Thyroid gland (tissue), 4 donors: Measurements from ENCODE around the gene OR14A2. TPM values are rescaled to one million over a fixed set of nuclear protein-coding genes. Genes with fewer than 3 reads are reported as not detected.
"Not testable (repeated sequence)": the region's sequence is repeated elsewhere in the genome, so short reads cannot be mapped to it uniquely, and the experiment has no call there.

ENCODE experiments used
- DNase-seq, 2 donors: peaks; one replicate each; pipeline ENCODE4 v3.0.0-alpha.2; 2019
- H3K27ac ChIP-seq, 3 donors: fragments of 200-600 bp; sonication (generic); 1 replicate in 2 of 3; 2 replicates in 1 of 3; pipeline ENCODE4 v1.5.1; 2016 to 2019; ENCODE audit warnings: mild to moderate bottlenecking in 1 of 3, moderate library complexity in 1 of 3
- H3K27me3 ChIP-seq: fragments of 200-600 bp; sonication (generic); one replicate; pipeline ENCODE4 v1.5.1; 2019
- H3K36me3 ChIP-seq, 2 donors: fragments of 200-600 bp; sonication (generic); one replicate each; pipeline ENCODE4 v1.5.1; 2016 to 2019
- H3K4me1 ChIP-seq, 2 donors: fragments of 200-600 bp; sonication (generic); one replicate each; pipeline ENCODE4 v1.5.1; 2017 to 2019
- H3K4me3 ChIP-seq, 3 donors: fragments of 200-600 bp; sonication (generic); replicated peaks in 1 of 3; 1 replicate in 2 of 3; 2 replicates in 1 of 3; pipeline ENCODE4 v1.5.1; 2016; ENCODE audit warnings: mild to moderate bottlenecking in 1 of 3
- H3K9me3 ChIP-seq: fragments of 200-600 bp; sonication (generic); one replicate; pipeline ENCODE4 v1.5.1; 2017
- POLR2A ChIP-seq, 2 donors: fragments of 450-650 bp; IDR thresholded peaks; one replicate each; pipeline ENCODE4 v1.6.1; 2017; ENCODE audit warnings: antibody characterized with exemption in 2 of 2, mild to moderate bottlenecking in 2 of 2, moderate library complexity in 1 of 2
- WGBS, 2 donors: methylation state at CpG; one replicate each; pipeline ENCODE4 v1.1.5; 2017; 5-methylcytosine and 5-hydroxymethylcytosine counted together
- intact Hi-C: fragments of 100-400 bp; cut with DNase I; formaldehyde crosslinking; loops from one replicate; pipeline ENCODE4 v1.15.1; 2023
- total RNA-seq, 4 donors: library from RNA; depleted of rRNA; stranded (reverse); fragments of >200 nt; gene quantifications; one replicate each; pipeline ENCODE4 v1.2.3, GENCODE V29; 2016
- TF ChIP-seq, protein P1 (sequence below), 6 experiments: fragments of 200-600 bp in 3 of 6; fragments of 450-650 bp in 3 of 6; sonication (generic) in 3 of 6; IDR thresholded peaks; one replicate each; pipeline ENCODE4 v1.5.1; 2016 to 2019; ENCODE audit warnings: antibody characterized with exemption in 6 of 6, mild to moderate bottlenecking in 2 of 6, inconsistent platforms in 1 of 6, moderate library complexity in 1 of 6

OR14A2 gene
- total RNA-seq, 4 donors from 2014 or later = not detected

- Histone ChIP-seq H3K4me3 (no peak within 1 kb of the TSS), H3K36me3 (no peaks in the 10 kb centered on the region), H3K27ac (no peak within 1 kb of the TSS), H3K9me3 (no peaks in the 10 kb centered on the region), H3K27me3 (no peaks in the 10 kb centered on the region), H3K4me1 (no peaks in the 10 kb centered on the region)
- WGBS, 2 donors = 98 to 100% methylated on average over 1 of the region's 1 CpG
- TF ChIP-seq, protein P1, sequence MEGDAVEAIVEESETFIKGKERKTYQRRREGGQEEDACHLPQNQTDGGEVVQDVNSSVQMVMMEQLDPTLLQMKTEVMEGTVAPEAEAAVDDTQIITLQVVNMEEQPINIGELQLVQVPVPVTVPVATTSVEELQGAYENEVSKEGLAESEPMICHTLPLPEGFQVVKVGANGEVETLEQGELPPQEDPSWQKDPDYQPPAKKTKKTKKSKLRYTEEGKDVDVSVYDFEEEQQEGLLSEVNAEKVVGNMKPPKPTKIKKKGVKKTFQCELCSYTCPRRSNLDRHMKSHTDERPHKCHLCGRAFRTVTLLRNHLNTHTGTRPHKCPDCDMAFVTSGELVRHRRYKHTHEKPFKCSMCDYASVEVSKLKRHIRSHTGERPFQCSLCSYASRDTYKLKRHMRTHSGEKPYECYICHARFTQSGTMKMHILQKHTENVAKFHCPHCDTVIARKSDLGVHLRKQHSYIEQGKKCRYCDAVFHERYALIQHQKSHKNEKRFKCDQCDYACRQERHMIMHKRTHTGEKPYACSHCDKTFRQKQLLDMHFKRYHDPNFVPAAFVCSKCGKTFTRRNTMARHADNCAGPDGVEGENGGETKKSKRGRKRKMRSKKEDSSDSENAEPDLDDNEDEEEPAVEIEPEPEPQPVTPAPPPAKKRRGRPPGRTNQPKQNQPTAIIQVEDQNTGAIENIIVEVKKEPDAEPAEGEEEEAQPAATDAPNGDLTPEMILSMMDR (IDR thresholded peaks at IDR 0.05) = no peak
- TF ChIP-seq POLR2A (IDR thresholded peaks at IDR 0.05) = no peak
- intact Hi-C loops = no loop called here
- no peak for DNase-seq
These were observed 9.6 kb downstream of the OR14A2 start, which contains the start of gene OR14K1 for GRCh38 chr1:247738315-247738714. Gene OR14K1, plus strand, starts transcription at chr1:247738615. Its CDS starts 0 bp downstream, at chr1:247738615.

- no peaks in the 10 kb centered on the region for H3K9me3 ChIP-seq
- H3K4me3 ChIP-seq = no peak overlapping the region
- H3K27me3 ChIP-seq = no peaks in the 10 kb centered on the region
- intact Hi-C loops = no loop called here
- 94 to 96% methylated on average over 4 of the region's 4 CpGs for WGBS, 2 donors
- H3K27ac ChIP-seq = no peak overlapping the region
- DNase-seq = no peak
- H3K36me3 ChIP-seq = no peaks in the 10 kb centered on the region
- TF ChIP-seq, protein P1 (IDR thresholded peaks at IDR 0.05) = no peak
- TF ChIP-seq POLR2A (IDR thresholded peaks at IDR 0.05) = no peak
- no peaks in the 10 kb centered on the region for H3K4me1 ChIP-seq
These were observed 26.7 kb downstream of the OR14A2 start for GRCh38 chr1:247721222-247721621.

DNA sequence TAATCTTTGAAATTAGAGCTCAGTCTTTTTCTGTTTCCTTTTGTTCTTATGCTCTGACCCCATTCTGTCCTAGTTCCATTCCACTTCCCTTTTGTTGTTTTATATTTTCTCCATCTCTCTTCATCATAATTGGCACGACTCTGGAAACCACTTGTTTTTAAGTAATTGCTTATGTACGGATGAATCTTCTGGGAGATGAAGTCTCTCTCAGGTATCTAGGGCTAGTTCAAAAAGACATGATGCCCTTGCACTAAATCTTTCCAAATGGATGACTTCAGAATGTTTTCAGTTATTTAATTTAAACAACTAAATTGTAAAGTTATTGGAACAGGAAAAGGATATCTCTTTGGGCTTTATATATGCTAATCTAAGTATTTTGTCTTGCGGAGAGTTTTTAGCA is 31.4 kb downstream of the OR14A2 start, which contains the start of gene OR6F1:
Gene OR6F1, minus strand, starts transcription at position 101 of the 400 bp plus-strand sequence. CDS start 3,891 bp downstream, outside the sequence.
- no peak within 1 kb of the TSS for H3K4me3 ChIP-seq
- no peaks in the 10 kb centered on the region for H3K9me3 ChIP-seq
- TF ChIP-seq, protein P1 (IDR thresholded peaks at IDR 0.05) = no peak
- TF ChIP-seq POLR2A (IDR thresholded peaks at IDR 0.05) = no peak
- intact Hi-C loops = no loop called here
- H3K36me3 ChIP-seq = no peaks in the 10 kb centered on the region
- H3K27ac ChIP-seq = no peak within 1 kb of the TSS
- no peak for DNase-seq
- H3K4me1 ChIP-seq = no peaks in the 10 kb centered on the region
- 84 to 87% methylated on average over 3 of the region's 3 CpGs for WGBS, 2 donors
- H3K27me3 ChIP-seq = no peaks in the 10 kb centered on the region

GRCh38 chr1:247713753-247714152 is 34.2 kb downstream of the OR14A2 start:
- H3K4me3 ChIP-seq = no peak overlapping the region
- 90 to 96% methylated on average over 7 of the region's 7 CpGs for WGBS, 2 donors
- DNase-seq = no peak
- no peak overlapping the region for H3K27ac ChIP-seq
- intact Hi-C loops = no loop called here
- H3K36me3 ChIP-seq = no peaks in the 10 kb centered on the region
- no peaks in the 10 kb centered on the region for H3K4me1 ChIP-seq
- no peaks in the 10 kb centered on the region for H3K9me3 ChIP-seq
- no peaks in the 10 kb centered on the region for H3K27me3 ChIP-seq
- TF ChIP-seq POLR2A (IDR thresholded peaks at IDR 0.05) = no peak
- TF ChIP-seq, protein P1 (IDR thresholded peaks at IDR 0.05) = no peak

DNA sequence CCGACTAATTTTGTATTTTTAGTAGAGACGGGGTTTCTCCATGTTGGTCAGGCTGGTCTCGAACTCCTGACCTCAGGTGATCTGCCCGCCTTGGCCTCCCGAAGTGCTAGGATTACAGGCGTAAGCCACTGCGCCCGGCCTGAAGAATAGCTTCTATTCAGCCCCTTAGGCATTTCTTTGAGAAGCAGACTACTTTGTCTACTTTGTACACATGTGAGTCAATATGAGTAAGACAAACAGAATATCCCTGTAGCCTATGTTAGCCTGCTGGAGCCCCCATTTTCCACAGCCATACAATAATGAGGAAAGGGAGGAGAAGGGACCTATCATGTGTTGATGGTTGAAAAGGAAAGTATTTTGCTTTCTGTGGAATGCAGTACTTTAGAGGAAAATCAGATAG is 37.3 kb downstream of the OR14A2 start:
- H3K27me3 ChIP-seq, H3K4me1 ChIP-seq, intact Hi-C loops, H3K36me3 ChIP-seq, H3K4me3 ChIP-seq, H3K27ac ChIP-seq, DNase-seq, H3K9me3 ChIP-seq: not testable (repeated sequence)
- WGBS, 2 donors = 95 to 96% methylated on average over 8 of the region's 8 CpGs

DNA sequence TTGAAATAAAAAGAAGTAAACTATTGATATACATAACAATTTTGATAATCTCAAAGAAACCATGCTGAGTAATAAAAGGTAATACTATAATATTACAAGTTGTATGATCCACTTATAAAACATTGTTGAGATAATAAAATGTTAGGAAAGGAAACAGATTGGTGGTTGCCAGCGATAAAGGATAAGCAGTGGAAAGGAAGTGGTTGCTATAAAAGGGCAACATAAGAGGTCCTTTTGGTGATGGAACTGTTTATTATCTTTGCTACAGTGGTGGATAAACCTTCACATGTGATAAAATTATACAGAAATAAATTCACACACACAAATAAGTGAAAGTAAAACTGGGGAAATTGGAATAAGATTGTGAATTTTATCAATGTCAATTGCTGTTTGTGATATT is 46.6 kb downstream of the OR14A2 start:
- H3K27ac ChIP-seq = no peak overlapping the region
- no peaks in the 10 kb centered on the region for H3K27me3 ChIP-seq
- DNase-seq = no peak
- no peaks in the 10 kb centered on the region for H3K4me1 ChIP-seq
- no peaks in the 10 kb centered on the region for H3K36me3 ChIP-seq
- no peak overlapping the region for H3K4me3 ChIP-seq
- no peak for TF ChIP-seq POLR2A (IDR thresholded peaks at IDR 0.05)
- TF ChIP-seq, protein P1 (IDR thresholded peaks at IDR 0.05) = no peak
- intact Hi-C loops = no loop called here
- H3K9me3 ChIP-seq = no peaks in the 10 kb centered on the region
- 75 to 83% methylated on average over 1 of the region's 1 CpG for WGBS, 2 donors
